ENCODE data around the gene MYH16. TPM values are rescaled to one million over a fixed set of nuclear protein-coding genes. Genes with fewer than 3 reads are reported as not detected.

Gene MYH16
- total and polyA plus RNA-seq, 9 of the 15 experiments (the other 6 are each of a cell fraction or from before 2014, with no cell fraction given): 0.09 TPM; not detected in 8

DNA sequence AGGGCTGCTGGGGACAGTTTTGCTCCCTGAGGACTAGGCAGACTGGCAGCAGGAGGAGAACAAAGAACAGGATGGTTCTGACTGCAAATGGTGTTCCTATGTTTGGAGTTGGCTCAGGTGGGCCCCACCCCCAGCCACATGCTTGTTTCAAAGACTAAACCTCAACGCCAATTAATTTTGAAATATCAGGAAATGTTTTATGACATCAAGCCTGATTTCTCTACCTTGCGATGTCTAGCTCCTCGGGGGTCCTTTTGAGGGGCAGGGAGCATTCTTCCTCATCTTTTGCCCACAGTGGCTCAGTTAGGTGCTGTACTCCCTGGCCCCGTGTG lies 4.1 kb upstream of the MYH16 start:
- in situ Hi-C loops (cut with MboI) (no loop called here), intact Hi-C loops (cut with micrococcal nuclease) (no loop called here)
- no peak for FAIRE-seq
- ChIA-PET POLR2A (interaction anchor here (1.1 kb wide), 1 partner anchor 16 kb away, joined by 3 read pairs; no protein-coding TSS in a partner anchor), CTCF (ENCODE audit: low intra/inter-chr PET ratio) (no interaction called here)
- Histone ChIP-seq H3K9ac (ENCODE audit: insufficient read depth in 1 of 2, low read depth in 2 of 2, low read length in 2 of 2) (no peak overlapping the region), H3K79me2 (ENCODE audit: control insufficient read depth, insufficient read depth, low read length) (no peaks in the 10 kb centered on the region), H3K9me1 (ENCODE audit: control insufficient read depth, insufficient read depth, low read length) (no peaks in the 10 kb centered on the region), H3K4me2 (ENCODE audit: insufficient read depth, low read length) (no peak overlapping the region), H3K4me3 (no peak overlapping the region), H3K4me1 (replicated peaks in 1 of 2; ENCODE audit: control insufficient read depth in 2 of 2, insufficient read depth in 2 of 2, low read length in 2 of 2) (peaks cover 0 to 4% of the 10 kb centered on the region in 2 experiments; a peak in 2 of 5 replicates), H3K9me3 (replicated peaks; ENCODE audit: control insufficient read depth, insufficient read depth, low read depth, low read length) (no peaks in the 10 kb centered on the region), H3K27me3 (ENCODE audit: control insufficient read depth in 2 of 2, insufficient read depth in 2 of 2, low read length in 2 of 2) (peaks cover 27 to 89% of the 10 kb centered on the region in 2 experiments; a peak in 4 of 5 replicates), H2AFZ (ENCODE audit: low read depth, low read length) (no peak overlapping the region), H3K36me3 (ENCODE audit: control insufficient read depth, insufficient read depth, low read length) (no peaks in the 10 kb centered on the region), H4K20me1 (replicated peaks; ENCODE audit: control insufficient read depth, insufficient read depth, low read length) (no peaks in the 10 kb centered on the region; the same call in 1 of the 2 replicates), H3K27ac (ENCODE audit: extremely low read depth, low read depth, low read length) (no peak overlapping the region)
- no peak for ATAC-seq
- 2% methylated on average over 4 of the region's 4 CpGs for WGBS (ENCODE audit: insufficient coverage, low coverage, missing lambda C conversion rate)
- no peak for DNase-seq (ENCODE audit: extremely low read depth in 1 of 4, low spot score in 3 of 4)
- no TSS peak for BruUV-seq (replicated peaks)
- TF ChIP-seq, protein P1, sequence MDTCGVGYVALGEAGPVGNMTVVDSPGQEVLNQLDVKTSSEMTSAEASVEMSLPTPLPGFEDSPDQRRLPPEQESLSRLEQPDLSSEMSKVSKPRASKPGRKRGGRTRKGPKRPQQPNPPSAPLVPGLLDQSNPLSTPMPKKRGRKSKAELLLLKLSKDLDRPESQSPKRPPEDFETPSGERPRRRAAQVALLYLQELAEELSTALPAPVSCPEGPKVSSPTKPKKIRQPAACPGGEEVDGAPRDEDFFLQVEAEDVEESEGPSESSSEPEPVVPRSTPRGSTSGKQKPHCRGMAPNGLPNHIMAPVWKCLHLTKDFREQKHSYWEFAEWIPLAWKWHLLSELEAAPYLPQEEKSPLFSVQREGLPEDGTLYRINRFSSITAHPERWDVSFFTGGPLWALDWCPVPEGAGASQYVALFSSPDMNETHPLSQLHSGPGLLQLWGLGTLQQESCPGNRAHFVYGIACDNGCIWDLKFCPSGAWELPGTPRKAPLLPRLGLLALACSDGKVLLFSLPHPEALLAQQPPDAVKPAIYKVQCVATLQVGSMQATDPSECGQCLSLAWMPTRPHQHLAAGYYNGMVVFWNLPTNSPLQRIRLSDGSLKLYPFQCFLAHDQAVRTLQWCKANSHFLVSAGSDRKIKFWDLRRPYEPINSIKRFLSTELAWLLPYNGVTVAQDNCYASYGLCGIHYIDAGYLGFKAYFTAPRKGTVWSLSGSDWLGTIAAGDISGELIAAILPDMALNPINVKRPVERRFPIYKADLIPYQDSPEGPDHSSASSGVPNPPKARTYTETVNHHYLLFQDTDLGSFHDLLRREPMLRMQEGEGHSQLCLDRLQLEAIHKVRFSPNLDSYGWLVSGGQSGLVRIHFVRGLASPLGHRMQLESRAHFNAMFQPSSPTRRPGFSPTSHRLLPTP (IDR thresholded peaks at IDR 0.05; ENCODE audit: borderline replicate concordance, extremely low read depth, insufficient read length): no peak
- TF ChIP-seq, protein P2, sequence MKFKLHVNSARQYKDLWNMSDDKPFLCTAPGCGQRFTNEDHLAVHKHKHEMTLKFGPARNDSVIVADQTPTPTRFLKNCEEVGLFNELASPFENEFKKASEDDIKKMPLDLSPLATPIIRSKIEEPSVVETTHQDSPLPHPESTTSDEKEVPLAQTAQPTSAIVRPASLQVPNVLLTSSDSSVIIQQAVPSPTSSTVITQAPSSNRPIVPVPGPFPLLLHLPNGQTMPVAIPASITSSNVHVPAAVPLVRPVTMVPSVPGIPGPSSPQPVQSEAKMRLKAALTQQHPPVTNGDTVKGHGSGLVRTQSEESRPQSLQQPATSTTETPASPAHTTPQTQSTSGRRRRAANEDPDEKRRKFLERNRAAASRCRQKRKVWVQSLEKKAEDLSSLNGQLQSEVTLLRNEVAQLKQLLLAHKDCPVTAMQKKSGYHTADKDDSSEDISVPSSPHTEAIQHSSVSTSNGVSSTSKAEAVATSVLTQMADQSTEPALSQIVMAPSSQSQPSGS (CRISPR knock-in tag; IDR thresholded peaks at IDR 0.05): no peak
- TF ChIP-seq HNRNPH1 (optimal IDR thresholded peaks at IDR 0.05; ENCODE audit: low read depth, low read length): no peak
- no peak for TF ChIP-seq CXXC5 (CRISPR knock-in tag; IDR thresholded peaks at IDR 0.05)
- TF ChIP-seq ZNF699 (CRISPR knock-in tag; IDR thresholded peaks at IDR 0.05; ENCODE audit: insufficient replicate concordance): no peak
- TF ChIP-seq ZNF263 (CRISPR knock-in tag; IDR thresholded peaks at IDR 0.05; ENCODE audit: borderline replicate concordance): no peak
- TF ChIP-seq RFX7 (CRISPR knock-in tag; IDR thresholded peaks at IDR 0.05): no peak
- no peak for TF ChIP-seq NFIC (IDR thresholded peaks at IDR 0.05)
- TF ChIP-seq ZNF507 (tag; conservative IDR thresholded peaks at IDR 0.05): no peak
- no peak for TF ChIP-seq NELFE (IDR thresholded peaks at IDR 0.05; ENCODE audit: insufficient read depth, insufficient read length)
- TF ChIP-seq, protein P3, sequence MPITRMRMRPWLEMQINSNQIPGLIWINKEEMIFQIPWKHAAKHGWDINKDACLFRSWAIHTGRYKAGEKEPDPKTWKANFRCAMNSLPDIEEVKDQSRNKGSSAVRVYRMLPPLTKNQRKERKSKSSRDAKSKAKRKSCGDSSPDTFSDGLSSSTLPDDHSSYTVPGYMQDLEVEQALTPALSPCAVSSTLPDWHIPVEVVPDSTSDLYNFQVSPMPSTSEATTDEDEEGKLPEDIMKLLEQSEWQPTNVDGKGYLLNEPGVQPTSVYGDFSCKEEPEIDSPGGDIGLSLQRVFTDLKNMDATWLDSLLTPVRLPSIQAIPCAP (CRISPR knock-in tag; IDR thresholded peaks at IDR 0.05; ENCODE audit: borderline replicate concordance): no peak
- no peak for TF ChIP-seq SRSF3 (IDR thresholded peaks at IDR 0.05; ENCODE audit: insufficient read depth, low read length)
- TF ChIP-seq SRF (CRISPR knock-in tag; IDR thresholded peaks at IDR 0.05): no peak
- TF ChIP-seq ZNF695 (CRISPR knock-in tag; IDR thresholded peaks at IDR 0.05): no peak
- no peak for TF ChIP-seq ZNF146 (CRISPR knock-in tag; IDR thresholded peaks at IDR 0.05; ENCODE audit: unreplicated experiment)

All from K562 (cell line).